NCI-H510A (cell line): Measurements from ENCODE around the gene AGBL3.

Source experiments
- DNase-seq: peaks from one replicate; lab custom pipeline; 2025; lab: John Stamatoyannopoulos, UW

AGBL3 gene

DNA sequence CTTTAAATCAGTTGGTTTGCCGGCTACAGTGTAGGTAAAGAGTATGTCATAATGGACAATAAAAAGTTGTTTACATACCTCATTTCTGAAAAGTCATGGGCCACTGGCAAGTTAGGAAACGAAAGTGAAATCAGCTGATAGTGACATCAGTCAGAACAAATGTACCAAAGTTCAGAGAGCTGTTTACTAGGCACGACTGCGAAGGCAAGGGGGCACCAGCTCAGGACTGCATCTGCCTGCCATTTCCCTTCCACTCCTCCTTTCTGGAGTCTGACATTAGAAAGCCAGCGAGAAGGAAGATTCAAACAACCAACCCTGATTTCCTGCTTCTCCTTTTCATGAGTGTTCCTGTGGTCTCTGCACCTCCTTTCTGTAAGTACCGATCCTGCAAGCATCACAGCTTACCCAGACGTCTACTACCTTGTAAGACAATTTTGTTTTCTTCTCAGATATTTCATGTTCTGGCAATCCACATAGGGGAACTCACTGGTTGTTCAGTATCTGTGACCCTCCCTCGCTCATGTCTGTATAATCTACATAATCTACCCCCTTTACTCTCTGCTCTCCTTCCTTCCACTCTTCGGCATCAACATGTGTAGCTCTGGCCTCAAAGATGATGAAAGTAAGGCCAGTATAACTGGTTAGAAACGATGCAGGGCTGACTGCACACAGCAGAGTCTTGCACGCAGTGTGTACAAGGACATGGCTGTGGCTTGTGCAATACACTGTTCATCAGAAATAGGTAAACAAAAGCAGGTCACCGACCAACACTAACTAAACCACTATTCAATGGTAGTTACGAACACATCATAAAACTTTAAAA, 161.8 kb downstream of the AGBL3 start, which contains the start of gene TMEM140:
Gene TMEM140, plus strand, starts transcription at position 174 of the 823 bp plus-strand sequence. CDS start 16,370 bp downstream, outside the sequence.
- DNase-seq: no peak

DNA sequence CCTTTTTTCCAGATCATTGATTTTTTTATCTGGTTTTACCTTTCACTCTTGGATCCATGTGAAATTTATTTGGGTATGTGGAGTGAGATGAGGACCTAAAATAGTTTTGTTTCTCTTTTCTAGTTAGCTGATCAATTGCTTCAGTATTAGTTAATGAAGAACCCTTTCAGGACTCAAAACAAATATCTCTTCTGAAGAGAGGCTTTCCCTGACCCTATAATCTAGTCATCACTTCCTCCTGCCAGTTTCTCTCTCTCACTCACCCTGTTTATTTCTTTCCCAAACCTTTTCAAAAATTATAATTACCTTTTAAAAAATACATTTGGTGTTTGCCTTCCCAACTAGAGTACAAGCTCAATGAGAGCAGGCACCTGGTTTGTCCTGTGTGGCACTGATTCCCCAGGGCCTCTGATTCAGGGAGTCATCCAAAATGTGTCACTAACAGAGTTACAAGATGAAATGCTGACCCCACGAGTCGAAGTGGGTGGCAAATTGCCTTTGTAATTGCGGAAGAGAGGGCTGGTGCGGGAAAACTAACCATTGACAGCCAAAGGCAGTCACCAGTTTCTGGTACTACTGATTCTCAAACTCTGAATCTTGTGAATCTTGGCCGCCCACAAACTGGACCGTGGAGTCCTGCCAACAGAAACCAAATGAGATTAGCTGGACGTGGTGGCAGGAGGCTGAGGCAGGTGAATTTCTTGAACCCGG, 163.9 kb downstream of the AGBL3 start:
- no peak for DNase-seq

DNA sequence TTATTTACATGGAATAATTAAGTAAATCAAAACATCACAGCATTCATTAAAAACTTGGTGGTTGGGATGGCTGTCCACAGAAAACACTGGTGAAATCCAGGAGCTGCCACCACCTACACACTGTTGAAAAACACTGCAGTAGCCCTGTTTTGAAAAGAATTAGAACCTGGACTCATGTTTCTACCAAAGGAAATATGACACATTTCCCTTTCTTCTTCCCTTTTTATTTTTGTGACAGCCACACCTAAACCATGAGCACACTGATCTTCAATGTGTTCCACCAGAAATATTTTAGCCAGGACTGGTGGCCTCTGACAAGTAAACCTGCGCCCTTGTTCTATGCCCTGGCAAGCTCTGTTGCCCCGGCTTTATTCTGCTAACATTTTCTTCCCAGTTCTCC, 164.8 kb downstream of the AGBL3 start:
- DNase-seq: no peak

DNA sequence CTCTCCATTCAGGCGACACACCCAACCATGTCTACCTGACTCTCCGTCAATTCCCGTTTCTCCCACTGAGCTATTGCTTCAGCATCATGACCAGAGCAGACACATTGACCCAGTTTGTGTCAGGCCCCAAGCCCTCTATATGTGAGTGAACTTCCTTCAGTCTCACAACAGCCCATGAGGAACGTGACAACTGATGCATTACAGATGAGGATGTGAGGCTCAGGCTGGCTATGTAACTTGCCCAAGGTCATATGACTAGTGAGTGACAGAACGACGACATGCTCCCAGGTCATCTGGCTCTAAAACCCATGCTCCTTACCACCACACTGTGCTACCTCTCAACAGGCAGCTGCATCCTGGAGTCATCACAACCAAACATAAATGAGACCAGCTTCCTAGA, 165.2 kb downstream of the AGBL3 start:
- DNase-seq: no peak

DNA sequence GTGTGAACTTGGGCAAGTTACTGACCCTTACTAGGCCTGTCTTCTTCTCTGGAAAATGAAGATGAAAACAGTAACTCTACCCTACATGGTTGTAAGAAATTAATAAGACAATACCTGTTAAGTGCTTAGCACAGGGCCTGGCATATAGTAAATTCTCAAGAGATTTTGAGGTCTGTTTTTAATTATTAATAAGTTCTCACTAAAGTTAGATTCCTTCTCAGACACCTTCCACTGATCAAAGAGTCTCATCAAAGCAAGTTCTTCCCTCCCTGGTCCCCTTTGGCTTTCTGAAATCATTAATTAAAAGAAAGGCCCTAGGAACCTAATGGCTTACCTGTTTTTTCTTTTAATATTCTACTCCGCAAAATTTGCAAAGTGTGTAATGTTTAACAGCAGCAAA, 166.1 kb downstream of the AGBL3 start:
- DNase-seq: no peak

DNA sequence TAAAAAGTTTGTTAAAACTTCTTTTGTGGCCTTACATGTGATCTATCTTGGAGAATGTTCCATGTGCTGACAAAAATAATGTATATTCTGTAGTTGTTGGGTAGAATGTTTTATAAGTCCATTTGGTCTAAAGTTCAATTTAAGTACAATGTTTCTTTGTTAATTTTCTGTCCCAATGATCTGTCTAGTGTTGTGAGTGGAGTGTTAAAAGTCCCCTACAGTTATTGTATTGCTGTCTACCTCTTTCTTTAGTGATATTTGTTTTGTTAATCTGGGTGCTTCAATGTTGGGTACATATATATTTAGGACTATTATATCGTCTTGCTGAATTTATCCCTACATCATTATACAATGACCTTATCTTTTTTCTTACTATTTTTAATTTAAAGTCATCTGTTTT, 168.4 kb downstream of the AGBL3 start:
- no peak for DNase-seq

DNA sequence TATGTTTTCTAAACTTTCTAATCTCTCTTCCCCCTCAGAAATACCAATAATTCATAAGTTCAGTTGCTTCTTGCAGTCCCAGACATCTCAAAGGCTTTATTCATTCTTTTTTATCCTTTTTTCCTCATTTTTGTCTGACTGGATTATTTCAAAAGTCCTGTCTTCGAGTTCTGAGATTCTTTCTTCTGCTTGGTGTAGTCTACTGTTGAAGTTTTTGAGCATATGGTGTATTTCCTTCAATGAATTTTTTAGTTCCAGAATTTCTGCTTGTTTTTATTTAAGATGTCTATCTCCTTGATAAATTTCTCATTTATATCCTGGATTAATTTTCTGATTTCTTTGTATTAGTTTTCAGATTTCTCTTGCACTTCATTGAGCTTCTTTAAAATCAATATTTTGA, 170.0 kb downstream of the AGBL3 start:
- no peak for DNase-seq

DNA sequence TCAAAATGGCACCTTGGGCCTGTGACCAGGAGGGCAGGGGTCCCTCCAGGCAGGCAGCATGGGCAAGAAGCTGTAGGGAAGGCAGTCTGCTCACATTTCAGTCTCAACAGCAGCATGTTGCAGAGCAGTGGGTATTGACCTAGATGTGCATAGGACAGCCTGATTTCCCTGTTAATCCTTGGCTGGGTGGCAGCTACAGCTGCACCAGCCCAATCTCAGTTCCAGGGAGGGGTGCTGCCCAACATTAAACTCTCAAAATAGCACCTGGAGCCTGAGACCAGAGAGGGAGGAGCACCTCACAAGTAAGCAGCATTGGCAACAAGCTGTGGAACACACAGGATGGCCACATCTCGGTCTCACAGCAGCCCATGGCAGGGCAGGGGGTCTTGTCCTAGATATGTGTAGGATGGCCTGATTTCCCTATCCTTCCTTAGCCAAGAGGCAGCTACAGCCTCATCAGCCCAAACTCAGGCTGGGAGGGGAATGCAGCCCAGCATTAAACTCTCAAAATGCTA, 171.9 kb downstream of the AGBL3 start:
- no peak for DNase-seq

DNA sequence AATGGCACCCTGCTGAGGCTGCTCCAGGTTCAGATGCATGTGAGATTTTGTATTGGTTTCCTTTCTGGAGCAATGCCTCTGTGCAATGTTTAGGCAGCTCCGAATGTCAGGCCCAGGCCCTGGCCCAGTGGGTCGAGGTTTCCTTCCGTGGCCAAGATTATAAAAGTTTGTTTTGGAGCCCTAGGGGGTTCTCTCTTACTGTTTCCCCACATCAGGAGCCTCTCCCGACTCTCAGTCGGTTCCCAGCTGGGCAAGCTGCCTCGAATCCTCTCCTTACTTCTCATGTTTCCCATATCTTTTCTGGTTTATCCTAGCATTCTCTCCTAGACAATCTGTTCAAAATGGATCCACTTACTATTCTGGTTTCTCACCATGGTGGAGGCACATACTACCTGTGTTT, 172.6 kb downstream of the AGBL3 start:
- no peak for DNase-seq

DNA sequence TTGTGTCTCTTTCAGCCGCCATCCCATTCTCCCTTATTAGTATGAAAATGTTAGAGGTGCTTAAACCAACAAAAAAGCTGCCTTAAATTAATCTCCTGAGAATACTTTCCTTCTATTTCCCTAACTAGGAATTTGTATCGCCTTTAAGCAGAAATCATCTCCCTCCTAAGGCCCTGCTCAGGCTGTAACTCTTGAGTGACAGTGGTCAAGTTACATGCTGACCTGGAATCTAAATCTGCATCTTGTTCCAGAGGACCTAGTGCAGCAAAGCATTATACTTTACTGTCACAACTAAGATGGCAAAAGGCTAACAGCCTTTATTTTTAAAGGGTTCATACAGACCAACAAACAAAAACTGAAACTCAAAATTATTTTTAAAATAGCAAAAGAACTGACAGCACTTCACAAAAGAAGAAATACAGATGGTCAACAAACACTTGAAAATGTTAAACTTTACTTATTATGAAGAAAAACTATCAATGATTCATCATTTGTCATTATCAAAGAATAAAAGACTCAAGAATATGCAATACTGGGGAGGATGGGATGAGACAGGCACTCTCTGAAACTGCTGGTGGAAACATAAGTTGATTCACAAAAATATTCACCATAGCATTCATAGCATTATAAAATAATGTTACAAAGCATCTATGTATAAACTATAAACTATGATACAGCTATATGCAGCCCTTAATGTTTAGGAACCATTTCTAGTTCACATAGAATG, 173.2 kb downstream of the AGBL3 start:
- DNase-seq: no peak

DNA sequence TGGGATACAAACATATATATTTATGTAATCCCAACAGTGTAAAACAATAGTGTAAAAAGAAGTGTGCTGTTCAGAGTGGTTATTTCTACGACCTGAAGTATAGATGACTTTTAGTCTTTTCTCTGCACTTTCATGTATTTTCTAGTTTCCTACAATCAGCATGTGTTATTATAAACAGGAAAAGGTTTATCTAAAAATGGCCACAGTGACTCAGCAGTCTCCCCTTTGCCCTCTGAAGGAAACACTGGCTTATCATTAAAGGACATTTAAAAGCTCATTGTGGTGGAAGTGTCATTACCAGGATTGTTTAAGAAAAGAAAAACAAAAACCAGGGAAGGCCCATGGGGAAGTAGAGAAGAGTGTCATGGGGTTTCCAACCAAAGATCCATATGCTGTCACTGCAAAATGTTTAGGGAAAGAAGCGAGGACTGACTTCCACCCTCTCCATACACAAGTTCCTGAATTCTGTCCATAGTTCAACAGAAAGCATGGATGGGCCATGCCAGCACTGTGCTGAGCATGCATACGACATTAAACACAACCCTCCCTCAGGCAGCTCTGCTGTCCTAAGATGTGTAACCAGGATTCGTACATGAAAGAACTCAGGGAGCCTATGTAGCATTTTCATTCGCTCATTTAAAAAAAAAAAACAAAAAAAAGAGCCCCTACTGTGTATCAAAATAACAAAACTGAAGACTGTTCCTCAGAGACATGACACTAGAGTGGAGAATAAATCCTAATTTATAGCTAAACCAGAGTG, 174.0 kb downstream of the AGBL3 start:
- DNase-seq: no peak

DNA sequence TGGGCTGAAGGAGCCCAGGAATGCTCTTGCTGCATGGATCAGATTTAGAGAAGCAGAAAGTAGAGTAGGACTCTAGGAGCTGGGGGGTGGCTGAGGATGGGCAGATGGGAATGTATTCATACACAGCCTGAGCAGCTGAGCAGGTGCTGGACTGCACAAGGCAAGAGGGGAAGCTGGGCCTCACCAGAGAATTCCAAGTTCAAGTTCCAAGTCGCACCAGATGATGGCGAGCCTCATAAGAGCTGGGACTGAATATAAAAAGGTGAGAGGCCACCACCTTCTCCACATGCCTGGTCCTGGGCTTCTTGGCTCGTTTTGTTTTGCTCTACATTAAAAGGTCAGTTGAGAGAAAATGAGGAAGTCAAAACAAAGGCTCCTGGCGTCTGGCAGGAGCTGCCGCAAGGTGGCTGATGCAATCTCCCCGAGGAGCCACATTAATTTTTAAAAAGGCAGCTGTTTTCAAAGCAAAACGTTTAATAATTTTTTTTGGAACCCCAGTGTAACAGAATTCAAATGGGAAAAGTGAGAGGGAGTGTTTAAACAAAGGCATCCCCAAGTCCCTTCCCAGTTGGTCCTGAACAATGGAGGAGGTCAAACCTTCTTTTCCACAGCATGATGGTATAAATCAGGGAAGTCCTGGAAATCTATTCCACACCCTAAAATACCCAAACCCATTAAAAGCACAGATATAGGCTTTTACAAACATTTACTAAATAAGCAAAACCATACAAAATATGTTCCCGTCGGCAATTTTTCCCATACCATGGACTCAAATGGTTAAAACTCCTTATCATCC, 174.7 kb downstream of the AGBL3 start:
- no peak for DNase-seq

DNA sequence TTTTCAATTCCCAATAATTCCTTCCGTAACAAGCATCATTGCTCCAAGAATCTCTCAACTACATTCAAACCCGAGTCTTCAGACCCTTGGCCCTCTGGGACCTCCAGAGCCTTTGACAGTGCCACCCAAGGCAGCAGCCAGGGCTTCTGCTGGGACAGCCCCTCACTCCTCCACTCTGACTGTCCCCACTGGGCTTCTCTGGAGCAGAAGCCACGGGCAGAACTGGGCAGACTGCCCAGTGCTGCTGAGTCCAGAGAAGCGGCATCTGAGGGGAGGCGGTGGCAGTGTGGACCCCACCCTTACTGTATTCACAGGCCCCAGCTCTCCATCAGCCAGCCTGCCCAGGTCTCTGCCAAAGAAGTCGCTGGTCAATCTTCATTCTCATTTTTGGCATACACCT, 175.4 kb downstream of the AGBL3 start:
- DNase-seq: no peak

DNA sequence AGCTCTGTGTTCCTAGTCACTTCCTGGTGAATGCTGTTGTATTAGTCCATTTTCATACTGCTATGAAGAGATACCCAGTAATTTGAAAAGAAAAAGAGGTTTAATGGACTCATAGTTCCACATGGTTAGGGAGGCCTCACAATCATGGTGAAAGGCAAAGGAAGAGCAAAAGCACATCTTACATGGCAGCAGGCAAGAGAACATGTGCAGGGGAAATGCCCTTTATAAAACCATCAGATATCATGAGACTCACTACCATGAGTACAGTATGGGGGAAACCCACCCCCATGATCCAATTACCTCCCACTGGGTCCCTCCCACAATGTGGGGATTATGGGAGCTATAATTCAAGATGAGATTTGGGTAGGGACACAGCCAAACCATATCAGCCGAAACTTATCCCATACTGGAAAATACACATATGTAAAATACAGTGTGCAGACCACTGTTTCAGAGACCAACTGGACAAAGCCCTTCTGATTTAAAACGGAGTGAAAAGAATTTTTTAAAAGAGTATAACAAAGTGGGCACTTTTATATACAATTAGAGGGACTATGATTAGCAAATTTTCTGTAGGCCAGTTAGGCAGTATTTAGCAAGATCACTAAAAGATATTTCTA, 176.2 kb downstream of the AGBL3 start:
- DNase-seq: no peak

DNA sequence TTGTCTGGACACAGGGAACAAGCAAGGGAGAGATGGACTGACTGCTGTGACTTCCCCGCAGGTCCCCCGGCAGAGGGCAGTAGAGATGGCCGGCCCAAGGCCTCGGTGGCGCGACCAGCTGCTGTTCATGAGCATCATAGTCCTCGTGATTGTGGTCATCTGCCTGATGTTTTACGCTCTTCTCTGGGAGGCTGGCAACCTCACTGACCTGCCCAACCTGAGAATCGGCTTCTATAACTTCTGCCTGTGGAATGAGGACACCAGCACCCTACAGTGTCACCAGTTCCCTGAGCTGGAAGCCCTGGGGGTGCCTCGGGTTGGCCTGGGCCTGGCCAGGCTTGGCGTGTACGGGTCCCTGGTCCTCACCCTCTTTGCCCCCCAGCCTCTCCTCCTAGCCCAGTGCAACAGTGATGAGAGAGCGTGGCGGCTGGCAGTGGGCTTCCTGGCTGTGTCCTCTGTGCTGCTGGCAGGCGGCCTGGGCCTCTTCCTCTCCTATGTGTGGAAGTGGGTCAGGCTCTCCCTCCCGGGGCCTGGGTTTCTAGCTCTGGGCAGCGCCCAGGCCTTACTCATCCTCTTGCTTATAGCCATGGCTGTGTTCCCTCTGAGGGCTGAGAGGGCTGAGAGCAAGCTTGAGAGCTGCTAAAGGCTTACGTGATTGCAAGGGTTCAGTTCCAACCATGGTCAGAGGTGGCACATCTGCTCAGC, 178.2 kb downstream of the AGBL3 start:
- DNase-seq: no peak

DNA sequence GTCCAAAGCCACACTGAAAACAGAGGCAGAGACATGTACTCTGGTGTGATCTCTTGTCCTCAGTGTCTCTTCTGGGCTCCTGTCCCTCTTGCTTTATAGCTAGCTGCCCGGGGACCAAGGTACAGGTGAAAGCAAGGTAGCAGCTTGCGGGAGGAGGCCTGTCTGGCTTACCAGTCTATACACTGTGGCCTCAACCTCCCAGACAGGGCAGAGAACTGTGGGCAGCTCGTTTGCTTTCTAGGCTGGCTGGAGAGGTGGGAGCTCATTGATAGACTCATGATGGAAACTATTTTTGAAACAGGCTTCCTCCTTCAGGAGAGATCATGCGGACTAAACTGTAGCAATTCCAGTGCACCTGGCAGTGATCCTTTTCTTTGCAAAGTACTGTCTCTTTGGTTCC, 179.6 kb downstream of the AGBL3 start:
- DNase-seq: no peak

DNA sequence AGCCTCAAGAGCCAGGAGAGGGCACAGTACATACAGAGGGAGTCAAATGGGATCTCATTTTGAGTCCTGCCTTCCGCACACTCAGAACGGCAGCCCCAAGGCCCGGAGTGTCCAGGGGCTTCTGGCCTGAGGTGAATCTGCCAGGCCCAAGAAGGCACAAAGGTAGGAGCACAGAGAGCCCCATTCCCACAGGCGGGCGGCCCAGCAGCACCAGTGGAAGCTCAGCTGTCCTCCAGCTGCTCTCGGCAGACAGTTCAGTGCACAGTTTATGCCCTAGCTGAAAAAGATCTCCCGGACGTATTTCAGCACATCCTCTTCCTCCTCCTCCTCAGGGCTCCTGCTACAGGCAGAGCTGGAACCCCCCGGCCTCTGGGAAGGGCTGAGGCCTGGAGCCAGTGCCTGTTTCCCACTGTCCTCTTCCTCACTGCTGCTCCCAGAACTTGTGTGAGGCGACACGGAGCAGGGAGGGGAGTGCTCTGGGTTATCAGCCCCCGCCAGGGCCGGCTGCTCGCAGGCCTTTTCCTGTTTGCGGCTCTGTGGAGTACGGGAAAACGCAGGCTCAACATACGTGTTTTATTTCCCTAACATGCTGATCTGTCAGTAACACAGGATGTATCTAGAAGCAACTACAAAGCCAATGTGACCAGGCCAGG, 180.2 kb downstream of the AGBL3 start:
- no peak for DNase-seq

DNA sequence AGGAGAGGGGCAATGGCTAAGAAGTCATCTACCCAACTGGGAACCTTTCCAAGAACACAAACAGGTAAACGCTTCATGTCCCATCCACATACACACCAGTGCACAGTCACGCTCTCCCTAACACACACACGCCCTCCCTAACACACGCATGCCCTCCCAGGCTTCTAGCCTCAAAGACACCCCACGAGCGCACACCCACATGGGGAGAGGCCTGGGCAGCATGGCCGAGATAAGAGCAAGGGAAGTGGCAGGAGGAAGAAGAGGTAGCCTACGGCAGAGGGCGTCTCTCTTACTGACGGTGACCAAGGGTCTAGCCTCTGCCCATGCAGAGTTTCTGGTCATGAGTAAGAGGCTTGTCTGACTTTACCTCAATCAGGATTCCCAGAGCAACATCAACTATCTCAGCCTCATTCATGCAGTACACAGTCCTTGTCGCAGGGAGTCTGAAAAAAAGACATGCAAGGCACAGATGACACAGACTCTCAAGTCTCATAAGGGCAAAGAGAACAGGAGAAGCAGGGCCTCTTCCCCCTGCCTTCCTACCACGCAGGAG, 181.1 kb downstream of the AGBL3 start:
- DNase-seq: no peak

DNA sequence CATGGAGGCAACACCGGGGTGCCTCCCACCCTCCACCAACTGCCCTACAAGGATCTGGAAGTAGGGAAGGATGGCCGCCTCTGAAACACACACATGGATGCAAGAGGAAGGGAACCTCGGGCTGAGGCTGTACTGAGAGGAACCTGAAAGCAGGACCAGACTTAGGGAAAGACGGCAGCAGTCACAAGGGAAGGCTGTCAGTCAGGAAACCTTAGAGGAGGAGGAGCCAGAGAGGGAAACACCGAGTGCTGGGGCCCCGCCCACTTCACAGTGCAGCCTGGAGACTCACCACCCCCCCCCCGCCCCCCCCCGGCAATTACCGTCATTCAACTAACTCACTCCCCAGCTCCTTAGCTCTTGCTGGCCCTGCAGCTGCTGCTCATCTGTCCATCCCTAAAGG, 181.7 kb downstream of the AGBL3 start:
- no peak for DNase-seq
